ENCODE results near the gene GRP.

DNA sequence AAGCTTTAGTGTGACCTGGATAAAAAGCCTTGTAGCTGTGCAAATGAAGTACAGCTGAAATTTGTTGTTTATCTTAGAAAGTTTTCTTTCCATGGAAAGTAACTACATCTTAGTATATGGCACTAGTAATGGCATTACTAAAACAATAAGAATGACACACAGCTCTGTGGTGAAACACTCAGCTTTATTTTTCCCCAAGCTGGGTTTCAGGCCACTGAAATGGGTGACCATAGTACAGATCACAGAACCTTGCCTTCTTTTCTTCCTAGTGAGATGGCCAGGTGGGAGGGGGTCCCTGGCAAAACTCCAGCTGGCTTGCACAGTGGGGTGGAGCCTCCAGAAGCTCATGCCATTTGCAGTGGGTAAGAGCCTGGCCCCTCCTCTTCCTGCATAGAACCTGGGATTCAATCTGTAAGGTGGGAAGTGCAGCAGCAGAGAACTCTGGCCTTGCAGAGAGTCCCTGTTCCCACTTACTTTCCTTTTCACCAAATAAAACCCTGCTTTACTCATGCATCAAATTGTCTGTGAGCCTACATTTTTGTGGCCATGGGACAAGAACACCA, 17.6 kb upstream of the GRP start:
- TF ChIP-seq, protein P1, sequence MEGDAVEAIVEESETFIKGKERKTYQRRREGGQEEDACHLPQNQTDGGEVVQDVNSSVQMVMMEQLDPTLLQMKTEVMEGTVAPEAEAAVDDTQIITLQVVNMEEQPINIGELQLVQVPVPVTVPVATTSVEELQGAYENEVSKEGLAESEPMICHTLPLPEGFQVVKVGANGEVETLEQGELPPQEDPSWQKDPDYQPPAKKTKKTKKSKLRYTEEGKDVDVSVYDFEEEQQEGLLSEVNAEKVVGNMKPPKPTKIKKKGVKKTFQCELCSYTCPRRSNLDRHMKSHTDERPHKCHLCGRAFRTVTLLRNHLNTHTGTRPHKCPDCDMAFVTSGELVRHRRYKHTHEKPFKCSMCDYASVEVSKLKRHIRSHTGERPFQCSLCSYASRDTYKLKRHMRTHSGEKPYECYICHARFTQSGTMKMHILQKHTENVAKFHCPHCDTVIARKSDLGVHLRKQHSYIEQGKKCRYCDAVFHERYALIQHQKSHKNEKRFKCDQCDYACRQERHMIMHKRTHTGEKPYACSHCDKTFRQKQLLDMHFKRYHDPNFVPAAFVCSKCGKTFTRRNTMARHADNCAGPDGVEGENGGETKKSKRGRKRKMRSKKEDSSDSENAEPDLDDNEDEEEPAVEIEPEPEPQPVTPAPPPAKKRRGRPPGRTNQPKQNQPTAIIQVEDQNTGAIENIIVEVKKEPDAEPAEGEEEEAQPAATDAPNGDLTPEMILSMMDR (IDR thresholded peaks at IDR 0.05; ENCODE audit: insufficient read depth, low read depth, low read length) = no peak
- TF ChIP-seq EZH2 (IDR thresholded peaks at IDR 0.05; ENCODE audit: insufficient read depth, low read length) = no peak

All from astrocyte (in vitro differentiated cells and primary cell).